K562 (cell line): ENCODE results near the gene ENG. TPM values are rescaled to one million over a fixed set of nuclear protein-coding genes. Genes with fewer than 3 reads are reported as not detected.

Experiments used
- BCL6 ChIP-seq: fragments of 250-450 bp; sonication (Bioruptor Pico); IDR thresholded peaks from 2 replicates; pipeline ENCODE4 v1.4.0; 2020
- MBD2 ChIP-seq: sonication (generic); IDR thresholded peaks from 2 replicates; pipeline ENCODE4 v1.6.1; 2016; ENCODE audit warnings: low read depth, borderline replicate concordance
- NFXL1 ChIP-seq: fragments of 450-650 bp; formaldehyde crosslinking; IDR thresholded peaks from 2 replicates; pipeline ENCODE4 v1.4.0; 2021; ENCODE audit warnings: mild to moderate bottlenecking
- PATZ1 ChIP-seq: fragments of 250-450 bp; sonication (Bioruptor Pico); IDR thresholded peaks from 2 replicates; pipeline ENCODE4 v1.5.0; 2020; ENCODE audit warnings: mild to moderate bottlenecking, borderline replicate concordance
- SNRNP70 ChIP-seq: fragments of 200-400 bp; formaldehyde crosslinking; optimal IDR thresholded peaks from 2 replicates; pipeline ENCODE3; 2017; ENCODE audit warnings: low read depth, low read length
- SRSF3 ChIP-seq: fragments of 200-400 bp; formaldehyde crosslinking; IDR thresholded peaks from 2 replicates; pipeline ENCODE4 v1.6.1; 2016; ENCODE audit warnings: mild to moderate bottlenecking, low read length, moderate library complexity; ENCODE audit not compliant: insufficient read depth
- ZC3H4 ChIP-seq: sonication (generic); formaldehyde crosslinking; IDR thresholded peaks from 2 replicates; pipeline ENCODE4 v1.9.0; 2021; ENCODE audit warnings: missing genetic modification reagents, borderline replicate concordance
- ZMIZ1 ChIP-seq, 2 experiments: fragments of 150-350 bp in 1 of 2; IDR thresholded peaks; 2 replicates each; pipeline ENCODE4 v1.6.1; 2012 to 2016; ENCODE audit warnings: low read depth in 2 of 2, low read length in 2 of 2, mild to moderate bottlenecking in 1 of 2, moderate library complexity in 1 of 2
- ZNF121 ChIP-seq: sonication (generic); formaldehyde crosslinking; conservative IDR thresholded peaks from 2 replicates; pipeline ENCODE4 v1.8.0; 2022; ENCODE audit warnings: missing genetic modification reagents
- ZNF277 ChIP-seq: fragments of 250-450 bp; sonication (Bioruptor Pico); IDR thresholded peaks from 2 replicates; pipeline ENCODE4 v1.8.0; 2022; ENCODE audit warnings: inconsistent platforms, mild to moderate bottlenecking, moderate library complexity, borderline replicate concordance
- polyA plus RNA-seq, 8 experiments: library from polyadenylated mRNA; depleted of rRNA in 4 of 8; stranded (reverse) in 5 of 8; unstranded in 3 of 8; fragments of >200 nt; fragmentation: Nextera tagmentation in 2 of 8; fragmentation: Illumina TruSeq in 1 of 8; extraction: Ambion mirVana in 2 of 8; extraction: Trizol in 1 of 8; gene quantifications; 2 replicates each; pipeline versions ENCODE4 v1.2.1 to v1.2.3, GENCODE V29; 2011 to 2014; ENCODE audit warnings: inconsistent platforms in 1 of 8, missing spikeins in 1 of 8
- total RNA-seq, 7 experiments: library from RNA; depleted of rRNA in 6 of 7; stranded (reverse); fragments of >200 nt in 6 of 7; fragmentation: Illumina TruSeq in 2 of 7; extraction: Trizol in 2 of 7; gene quantifications; 2 replicates each; pipeline versions ENCODE4 v1.2.1 to v1.2.3, GENCODE V29; 2011 to 2021; ENCODE audit warnings: low replicate concordance in 1 of 7

Gene ENG
- total and polyA plus RNA-seq, 9 of the 15 experiments (the other 6 are each of a cell fraction or from before 2014, with no cell fraction given): 0.04 to 0.40 (median 0.14) TPM; not detected in 1

GRCh38 chr9:127770905-127771569 lies 83.4 kb downstream of the ENG start (continued):
- TF ChIP-seq ZMIZ1 (IDR thresholded peaks at IDR 0.05; ENCODE audit: low read depth in 2 of 2, low read length in 2 of 2): no peak
- TF ChIP-seq BCL6 (CRISPR knock-in tag): no peak
- no peak for TF ChIP-seq PATZ1 (CRISPR knock-in tag)
- TF ChIP-seq NFXL1 (CRISPR knock-in tag): no peak
- TF ChIP-seq SNRNP70: no peak
- TF ChIP-seq SRSF3: no peak
- no peak for TF ChIP-seq ZNF277 (CRISPR knock-in tag)
- no peak for TF ChIP-seq ZC3H4 (CRISPR knock-in tag)
- no peak for TF ChIP-seq ZNF121 (CRISPR knock-in tag)
- TF ChIP-seq MBD2: no peak
